Esophagus muscularis mucosa (tissue), 4 donors: ENCODE measurements around the gene PCSK7. TPM values are rescaled to one million over a fixed set of nuclear protein-coding genes. Genes with fewer than 3 reads are reported as not detected.

Experiments used
- DNase-seq: peaks from one replicate; pipeline ENCODE4 v3.0.0-alpha.2; 2017; ENCODE audit errors: extremely low spot score
- H3K27ac ChIP-seq, 4 donors: fragments of 200-600 bp; sonication (generic); replicated peaks in 1 of 4; 1 replicate in 3 of 4; 2 replicates in 1 of 4; pipeline ENCODE4 v1.5.1; 2016 to 2019; ENCODE audit warnings: mild to moderate bottlenecking in 1 of 4
- H3K27me3 ChIP-seq, 4 donors: fragments of 200-600 bp; sonication (generic); one replicate each; pipeline versions ENCODE4 v1.5.1 to v1.6.0; 2016 to 2019
- H3K36me3 ChIP-seq, 4 donors: fragments of 200-600 bp; sonication (generic); one replicate each; pipeline ENCODE4 v1.5.1; 2016 to 2019
- H3K4me1 ChIP-seq, 4 donors: fragments of 200-600 bp; sonication (generic); one replicate each; pipeline ENCODE4 v1.5.1; 2016 to 2019
- H3K4me3 ChIP-seq, 4 donors: fragments of 200-600 bp; sonication (generic); 1 replicate in 2 of 4; 2 replicates in 2 of 4; pipeline ENCODE4 v1.5.1; 2016 to 2019; ENCODE audit warnings: mild to moderate bottlenecking in 4 of 4, moderate library complexity in 1 of 4
- H3K9me3 ChIP-seq, 4 donors: fragments of 200-600 bp; sonication (generic); 1 replicate in 3 of 4; 2 replicates in 1 of 4; pipeline ENCODE4 v1.5.1; 2016 to 2019
- EP300 ChIP-seq: sonication (generic); formaldehyde crosslinking; IDR thresholded peaks from one replicate; pipeline ENCODE4 v1.6.1; 2017; ENCODE audit warnings: antibody characterized with exemption
- POLR2A ChIP-seq: fragments of 450-650 bp; IDR thresholded peaks from one replicate; pipeline ENCODE4 v1.6.1; 2017; ENCODE audit warnings: antibody characterized with exemption, moderate library complexity, mild to moderate bottlenecking, low read depth
- POLR2AphosphoS5 ChIP-seq, 2 donors: sonication (generic); formaldehyde crosslinking; IDR thresholded peaks; one replicate each; pipeline ENCODE4 v1.6.1; 2017; ENCODE audit warnings: antibody characterized with exemption in 2 of 2
- WGBS: methylation state at CpG from one replicate; pipeline ENCODE4 v1.1.5; 2018; 5-methylcytosine and 5-hydroxymethylcytosine counted together
- intact Hi-C: fragments of 100-400 bp; cut with DNase I; formaldehyde crosslinking; loops from one replicate; pipeline ENCODE4 v1.15.1; 2023
- total RNA-seq, 4 donors: library from RNA; depleted of rRNA; stranded (reverse); fragments of >200 nt; gene quantifications; one replicate each; pipeline versions ENCODE4 v1.1.0 to v1.2.1, GENCODE V29; 2016
- TF ChIP-seq, protein P1 (sequence below), 3 experiments: fragments of 200-600 bp in 2 of 3; fragments of 450-650 bp in 1 of 3; sonication (generic) in 2 of 3; IDR thresholded peaks; one replicate each; pipeline ENCODE4 v1.5.1; 2017 to 2019; ENCODE audit warnings: antibody characterized with exemption in 3 of 3, mild to moderate bottlenecking in 2 of 3, moderate library complexity in 1 of 3

The PCSK7 gene, protein sequence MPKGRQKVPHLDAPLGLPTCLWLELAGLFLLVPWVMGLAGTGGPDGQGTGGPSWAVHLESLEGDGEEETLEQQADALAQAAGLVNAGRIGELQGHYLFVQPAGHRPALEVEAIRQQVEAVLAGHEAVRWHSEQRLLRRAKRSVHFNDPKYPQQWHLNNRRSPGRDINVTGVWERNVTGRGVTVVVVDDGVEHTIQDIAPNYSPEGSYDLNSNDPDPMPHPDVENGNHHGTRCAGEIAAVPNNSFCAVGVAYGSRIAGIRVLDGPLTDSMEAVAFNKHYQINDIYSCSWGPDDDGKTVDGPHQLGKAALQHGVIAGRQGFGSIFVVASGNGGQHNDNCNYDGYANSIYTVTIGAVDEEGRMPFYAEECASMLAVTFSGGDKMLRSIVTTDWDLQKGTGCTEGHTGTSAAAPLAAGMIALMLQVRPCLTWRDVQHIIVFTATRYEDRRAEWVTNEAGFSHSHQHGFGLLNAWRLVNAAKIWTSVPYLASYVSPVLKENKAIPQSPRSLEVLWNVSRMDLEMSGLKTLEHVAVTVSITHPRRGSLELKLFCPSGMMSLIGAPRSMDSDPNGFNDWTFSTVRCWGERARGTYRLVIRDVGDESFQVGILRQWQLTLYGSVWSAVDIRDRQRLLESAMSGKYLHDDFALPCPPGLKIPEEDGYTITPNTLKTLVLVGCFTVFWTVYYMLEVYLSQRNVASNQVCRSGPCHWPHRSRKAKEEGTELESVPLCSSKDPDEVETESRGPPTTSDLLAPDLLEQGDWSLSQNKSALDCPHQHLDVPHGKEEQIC
- total RNA-seq = 10 to 100 TPM; 27.8 to 43.7 (median 31.9) TPM

DNA sequence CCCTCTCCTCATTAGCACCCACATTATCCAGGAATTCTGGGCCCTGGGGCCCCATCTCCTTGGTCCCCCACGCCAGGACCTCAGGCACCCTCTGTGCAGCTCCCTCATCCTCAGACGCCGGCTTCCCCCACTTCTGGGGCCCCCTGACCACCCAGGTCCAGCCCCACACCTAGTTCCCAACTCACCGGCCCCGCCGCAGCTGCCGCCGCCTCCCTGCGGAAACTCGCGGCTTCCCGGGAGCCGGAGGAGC, at the start of gene PCSK7:
TSS of gene PCSK7 (minus strand) at position 232 of the 250 bp plus-strand sequence. CDS start 2,229 bp downstream, outside the sequence.
- H3K27ac ChIP-seq = peak within 1 kb of the TSS; percentile 96 to 100 (median 98)
- H3K27me3 ChIP-seq = no peaks in the 10 kb centered on the region
- DNase-seq = no peak
- intact Hi-C loops = loop anchor here (10.0 kb wide), 1 partner anchor 457 kb away; the partner anchor contains the start of gene BUD13
- peaks cover 24 to 49% (median 42%) of the 10 kb centered on the region in 4 donors for H3K4me1 ChIP-seq
- H3K4me3 ChIP-seq = peak within 1 kb of the TSS; percentile 95 to 98 (median 96)
- TF ChIP-seq EP300 (no peak), POLR2AphosphoS5 (IDR thresholded peaks at IDR 0.05) (peak in 1 of 2 donors; percentile 77)
- H3K36me3 ChIP-seq = peaks cover 32 to 44% (median 39%) of the 10 kb centered on the region in 4 donors
- 0% methylated on average over 3 of the region's 13 CpGs for WGBS
- H3K9me3 ChIP-seq = no peaks in the 10 kb centered on the region

DNA sequence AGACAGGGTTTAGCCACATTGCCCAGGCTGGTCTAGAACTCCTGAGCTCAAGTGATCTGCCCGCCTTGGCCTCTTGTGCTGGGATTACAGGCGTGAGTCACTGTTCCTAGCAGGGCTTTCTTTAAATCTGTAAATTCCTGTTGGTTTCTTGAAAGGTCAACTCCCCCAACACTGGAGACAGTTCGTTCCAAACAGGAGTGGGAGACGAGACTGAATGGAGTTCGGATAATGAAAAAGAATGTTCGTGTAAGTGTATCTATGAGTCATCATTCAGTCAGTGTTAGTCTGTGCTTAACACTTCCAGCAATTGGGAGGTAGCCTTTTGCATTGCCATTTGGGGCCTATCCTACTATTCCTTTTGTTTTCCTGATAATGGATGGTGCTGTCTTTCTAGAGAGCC, 49.3 kb upstream of the PCSK7 start:
- no peak overlapping the region for H3K4me3 ChIP-seq
- intact Hi-C loops = no loop called here
- no peaks in the 10 kb centered on the region for H3K9me3 ChIP-seq
- DNase-seq = no peak
- H3K27ac ChIP-seq = no peak overlapping the region
- H3K27me3 ChIP-seq = no peaks in the 10 kb centered on the region
- 67% methylated on average over 6 of the region's 6 CpGs for WGBS
- peaks cover 0 to 3% (median 0%) of the 10 kb centered on the region in 4 donors for H3K4me1 ChIP-seq
- H3K36me3 ChIP-seq = peaks cover 37 to 70% (median 64%) of the 10 kb centered on the region in 4 donors
- TF ChIP-seq, protein P1, sequence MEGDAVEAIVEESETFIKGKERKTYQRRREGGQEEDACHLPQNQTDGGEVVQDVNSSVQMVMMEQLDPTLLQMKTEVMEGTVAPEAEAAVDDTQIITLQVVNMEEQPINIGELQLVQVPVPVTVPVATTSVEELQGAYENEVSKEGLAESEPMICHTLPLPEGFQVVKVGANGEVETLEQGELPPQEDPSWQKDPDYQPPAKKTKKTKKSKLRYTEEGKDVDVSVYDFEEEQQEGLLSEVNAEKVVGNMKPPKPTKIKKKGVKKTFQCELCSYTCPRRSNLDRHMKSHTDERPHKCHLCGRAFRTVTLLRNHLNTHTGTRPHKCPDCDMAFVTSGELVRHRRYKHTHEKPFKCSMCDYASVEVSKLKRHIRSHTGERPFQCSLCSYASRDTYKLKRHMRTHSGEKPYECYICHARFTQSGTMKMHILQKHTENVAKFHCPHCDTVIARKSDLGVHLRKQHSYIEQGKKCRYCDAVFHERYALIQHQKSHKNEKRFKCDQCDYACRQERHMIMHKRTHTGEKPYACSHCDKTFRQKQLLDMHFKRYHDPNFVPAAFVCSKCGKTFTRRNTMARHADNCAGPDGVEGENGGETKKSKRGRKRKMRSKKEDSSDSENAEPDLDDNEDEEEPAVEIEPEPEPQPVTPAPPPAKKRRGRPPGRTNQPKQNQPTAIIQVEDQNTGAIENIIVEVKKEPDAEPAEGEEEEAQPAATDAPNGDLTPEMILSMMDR (IDR thresholded peaks at IDR 0.05) = no peak
- TF ChIP-seq EP300 = no peak
- TF ChIP-seq POLR2AphosphoS5 (IDR thresholded peaks at IDR 0.05) = no peak
- no peak for TF ChIP-seq POLR2A

DNA sequence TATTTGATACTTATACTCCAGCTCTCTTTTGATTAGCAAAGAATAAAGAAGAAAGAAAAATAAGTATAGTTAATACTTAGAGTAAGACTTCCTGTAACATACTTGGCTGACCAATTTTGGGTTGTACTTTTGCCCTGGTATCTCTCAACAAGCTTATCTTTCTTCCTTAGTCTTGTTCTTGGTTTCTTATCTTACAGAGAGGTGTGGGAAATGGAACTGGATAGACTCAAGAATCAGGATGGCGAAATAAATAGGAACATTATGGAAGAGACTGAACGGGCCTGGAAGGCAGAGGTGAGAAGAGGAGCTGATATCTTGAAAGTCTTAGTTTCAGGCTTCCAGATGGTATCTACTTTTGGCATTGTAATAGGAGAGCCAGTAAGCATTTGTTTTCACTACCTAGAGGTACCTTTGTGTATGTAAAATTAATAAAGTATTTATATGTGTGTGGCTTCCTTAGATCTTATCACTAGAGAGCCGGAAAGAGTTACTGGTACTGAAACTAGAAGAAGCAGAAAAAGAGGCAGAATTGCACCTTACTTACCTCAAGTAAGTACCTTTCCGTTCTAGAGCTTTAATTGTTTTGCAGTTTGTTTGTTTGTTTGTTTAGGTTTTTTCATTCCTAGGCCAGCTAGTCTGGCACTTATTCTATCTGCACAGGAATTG, 48.0 kb upstream of the PCSK7 start:
- H3K36me3 ChIP-seq = peaks cover 24 to 63% (median 55%) of the 10 kb centered on the region in 4 donors

DNA sequence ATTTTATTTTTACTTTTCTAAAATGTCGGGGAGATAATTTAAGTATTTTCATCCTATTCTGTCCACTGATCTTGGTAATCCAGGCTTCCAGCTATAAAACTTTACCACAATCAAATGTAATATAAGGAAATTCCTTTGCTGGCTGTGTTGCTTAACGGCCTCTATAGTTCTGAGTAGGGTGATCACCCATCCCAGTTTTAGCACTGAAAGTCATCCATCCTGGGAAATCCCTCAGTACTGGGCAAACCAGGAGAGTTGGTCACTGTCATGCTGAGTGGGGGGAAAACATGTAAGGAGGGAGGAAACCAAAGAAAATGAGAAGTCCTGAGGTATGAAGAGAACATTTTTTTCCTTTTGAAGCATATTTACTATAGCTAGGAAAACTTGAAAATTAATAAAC, 46.5 kb upstream of the PCSK7 start:
- TF ChIP-seq POLR2AphosphoS5 (IDR thresholded peaks at IDR 0.05) (no peak), POLR2A (no peak), EP300 (no peak)
- TF ChIP-seq, protein P1 (IDR thresholded peaks at IDR 0.05) = no peak
- Histone ChIP-seq H3K4me1 (peaks cover 0 to 3% (median 0%) of the 10 kb centered on the region in 4 donors), H3K27ac (no peak overlapping the region), H3K4me3 (no peak overlapping the region), H3K27me3 (no peaks in the 10 kb centered on the region), H3K36me3 (peaks cover 11 to 60% (median 40%) of the 10 kb centered on the region in 4 donors), H3K9me3 (no peaks in the 10 kb centered on the region)
- no peak for DNase-seq
- intact Hi-C loops = no loop called here
- WGBS = 80% methylated on average over 2 of the region's 2 CpGs

More for the DNA sequence above, 48.0 kb upstream of the PCSK7 start:
- no peak overlapping the region for H3K4me3 ChIP-seq
- DNase-seq = no peak
- 85% methylated on average over 4 of the region's 4 CpGs for WGBS
- TF ChIP-seq, protein P1 (IDR thresholded peaks at IDR 0.05) = no peak
- TF ChIP-seq POLR2AphosphoS5 (IDR thresholded peaks at IDR 0.05) (no peak), POLR2A (no peak), EP300 (no peak)
- H3K27ac ChIP-seq = no peak overlapping the region
- intact Hi-C loops = no loop called here
- no peaks in the 10 kb centered on the region for H3K27me3 ChIP-seq
- H3K4me1 ChIP-seq = peaks cover 0 to 3% (median 0%) of the 10 kb centered on the region in 4 donors
- H3K9me3 ChIP-seq = no peaks in the 10 kb centered on the region
